PC-9 (cell line): ENCODE results near the gene GRIK3.

ENCODE experiments used
- CTCF ChIP-seq: fragments of 200-600 bp; sonication (generic); conservative IDR thresholded peaks from 2 replicates; pipeline ENCODE4 v1.6.1; 2017; ENCODE audit warnings: mixed run types, antibody characterized with exemption, mild to moderate bottlenecking, moderate library complexity
- EZH2 ChIP-seq: fragments of 200-600 bp; sonication (generic); IDR thresholded peaks from 2 replicates; pipeline ENCODE4 v1.8.0; 2017; ENCODE audit warnings: antibody characterized with exemption, low read depth

GRCh38 chr1:36760081-36760480 lies 274.2 kb downstream of the GRIK3 start:
- no peak for TF ChIP-seq CTCF
- no peak for TF ChIP-seq EZH2
